GM19455 (cell line): ENCODE measurements around the gene FAM241B.

Experiments
- ATAC-seq: cut with Tn5 transposase; IDR thresholded peaks from one replicate; pipeline ENCODE4 v1.9.1; 2021; ENCODE audit not compliant: unreplicated experiment

FAM241B gene

DNA sequence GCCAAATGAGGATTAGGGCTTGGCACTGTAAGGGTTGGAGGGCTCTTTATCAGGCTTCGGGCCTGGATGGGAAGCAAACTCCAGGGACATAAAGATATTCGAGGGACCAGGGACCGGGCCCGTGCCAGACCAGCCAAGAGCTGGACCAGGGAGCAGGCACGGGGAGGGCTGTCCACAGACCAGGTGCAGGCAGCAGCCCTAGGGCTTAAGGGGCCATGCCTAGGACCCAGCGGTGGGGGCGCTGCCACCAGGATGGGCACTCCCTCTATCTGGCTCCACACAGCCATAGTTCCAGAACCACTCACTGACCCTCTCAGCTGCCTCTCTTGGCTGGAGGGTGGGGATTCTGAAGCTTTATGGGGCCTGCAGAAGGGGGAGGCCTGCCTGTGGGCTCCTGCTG lies 32.9 kb downstream of the FAM241B start:
- no peak for ATAC-seq

DNA sequence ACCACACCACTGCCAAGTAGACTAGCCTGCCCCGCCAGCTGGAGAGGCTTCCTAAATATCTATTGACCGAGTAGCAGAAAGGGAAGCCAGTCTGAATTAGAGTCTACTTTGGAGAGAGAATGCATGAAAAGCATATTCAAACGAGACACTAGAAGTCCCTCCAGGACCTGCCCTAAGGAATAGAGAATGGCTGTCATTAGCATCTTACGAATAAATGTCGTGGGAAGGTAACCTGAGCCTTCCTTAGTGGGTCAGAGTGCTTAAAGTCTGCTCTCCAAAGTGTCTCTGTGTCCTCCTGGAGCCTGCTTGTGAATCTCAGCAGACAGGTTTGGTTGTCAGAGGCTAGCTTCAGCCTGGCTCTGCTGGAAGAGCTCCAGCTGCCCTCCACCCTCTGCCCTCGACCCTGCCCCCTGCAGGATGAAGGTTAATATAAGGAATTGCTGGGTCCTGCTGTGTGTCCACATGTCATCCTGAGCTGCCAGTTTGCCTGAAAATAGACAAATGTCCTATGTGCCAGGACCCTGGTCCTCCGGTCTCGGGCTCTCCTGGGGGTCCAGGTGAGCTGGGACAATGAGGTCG lies 33.4 kb downstream of the FAM241B start:
- ATAC-seq, result no peak

DNA sequence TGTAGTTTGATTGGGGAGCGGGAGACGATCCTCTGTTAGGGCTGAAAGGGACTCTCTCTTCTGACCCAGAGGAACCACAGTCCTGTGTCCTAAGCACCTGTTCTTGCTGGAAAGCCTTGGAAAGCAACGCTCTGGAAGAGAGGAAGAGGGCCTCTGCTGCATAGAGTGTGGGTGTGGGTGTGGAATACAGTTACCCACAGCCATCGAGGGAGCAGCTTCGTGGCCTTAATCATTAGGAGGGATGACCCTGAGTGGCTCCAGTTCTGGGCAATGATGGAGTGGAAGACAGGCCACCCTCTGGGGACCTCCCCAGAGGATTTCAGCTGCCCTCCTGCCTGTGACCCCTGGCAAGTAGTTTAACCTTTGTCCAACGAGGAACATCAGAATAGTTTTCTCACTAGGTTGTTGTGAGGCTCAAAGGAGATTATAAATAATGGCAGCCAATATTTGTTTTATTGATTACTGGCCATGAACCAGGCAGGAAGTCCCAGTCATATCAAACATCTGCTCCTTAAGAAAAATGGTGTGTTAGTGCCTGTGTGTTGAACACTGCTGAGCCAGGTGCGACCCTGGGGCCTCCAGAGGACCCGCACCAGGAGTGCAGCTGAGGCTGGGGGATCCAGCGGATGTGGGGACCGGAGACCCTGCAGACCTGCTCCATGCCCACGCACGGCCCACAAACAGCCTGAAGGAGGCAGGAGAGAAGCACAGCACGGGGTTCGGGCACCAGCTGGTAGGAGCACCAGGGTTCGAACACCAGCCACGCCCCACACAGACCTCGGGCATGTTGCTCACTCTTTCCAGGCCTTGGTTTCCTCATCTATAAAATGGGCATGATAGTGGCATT lies 35.6 kb downstream of the FAM241B start:
- ATAC-seq, result no peak

DNA sequence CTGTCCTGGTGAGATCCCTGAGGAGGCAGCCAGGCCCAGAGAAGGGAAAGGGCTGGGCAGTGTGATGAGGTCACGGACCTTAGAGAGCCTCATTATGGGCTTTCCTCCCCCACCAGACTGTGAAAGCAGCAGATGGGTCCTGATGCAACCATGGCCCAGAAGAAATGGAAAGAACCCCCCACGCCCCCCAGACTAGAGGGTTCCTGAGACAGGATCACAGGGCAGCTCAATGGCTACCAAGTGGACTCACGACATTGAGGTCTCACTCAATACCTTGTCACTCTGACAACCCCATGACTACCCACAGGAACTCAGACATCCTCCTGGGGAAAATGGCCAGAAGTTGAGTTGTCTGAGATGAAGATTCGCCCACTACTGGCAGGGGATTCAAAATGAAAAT lies 36.7 kb downstream of the FAM241B start:
- no peak for ATAC-seq

DNA sequence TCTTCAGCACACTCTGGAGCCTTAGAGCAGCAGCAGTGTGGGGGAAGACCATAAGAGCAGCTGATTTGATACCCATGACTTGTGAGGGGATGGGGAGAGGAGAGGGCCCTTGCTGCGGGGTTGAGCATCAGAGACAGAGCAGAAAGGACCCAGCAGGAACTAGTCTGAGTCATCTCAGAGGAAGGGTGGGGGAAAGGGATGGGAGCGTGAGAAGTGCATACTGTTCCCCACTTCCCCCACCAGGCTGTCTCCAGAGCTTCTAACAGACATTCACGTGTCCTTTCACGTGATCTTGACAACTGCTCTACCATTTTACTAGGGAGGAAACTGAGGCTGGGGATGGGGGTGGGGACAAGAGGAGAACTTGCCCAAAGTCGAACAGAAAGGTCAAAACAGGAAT lies 38.7 kb downstream of the FAM241B start:
- ATAC-seq, result no peak

DNA sequence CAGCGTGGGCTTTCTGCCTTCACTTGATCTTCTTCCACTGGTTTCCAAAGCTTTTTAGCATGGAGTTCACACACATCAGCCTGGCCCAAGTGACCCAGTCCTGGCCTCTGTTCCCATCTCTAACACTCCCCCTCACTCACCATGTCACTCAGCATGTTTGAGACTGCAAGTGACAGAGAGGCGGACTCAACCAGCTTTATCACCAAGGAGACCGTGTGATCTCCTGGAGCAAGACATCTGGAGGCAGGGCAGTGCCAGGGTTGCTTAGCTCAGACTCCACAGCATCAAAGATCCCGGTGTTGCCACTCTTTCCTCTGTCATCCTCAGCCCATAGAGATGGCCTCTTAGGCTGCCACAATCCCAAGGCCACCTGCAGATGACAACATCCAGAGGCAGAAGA lies 39.4 kb downstream of the FAM241B start:
- ATAC-seq, result no peak

DNA sequence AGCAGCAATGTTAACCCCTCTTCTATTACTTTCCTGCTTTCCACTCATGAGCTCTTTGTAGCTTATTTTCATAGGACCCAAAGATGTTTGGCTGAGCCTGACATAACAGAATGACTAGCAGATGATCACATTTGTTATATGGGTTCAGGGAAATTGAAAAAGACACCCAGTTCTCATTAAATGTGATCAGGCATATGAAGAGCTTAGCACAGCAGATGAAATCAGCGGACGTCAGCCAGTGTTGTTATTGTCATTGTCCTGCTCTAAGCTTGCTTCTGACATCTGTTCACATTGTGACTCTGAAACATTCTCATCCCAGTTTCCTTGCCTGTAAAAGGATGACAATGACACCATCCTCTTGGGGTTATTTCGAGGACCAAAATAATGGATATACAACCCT lies 43.5 kb downstream of the FAM241B start:
- ATAC-seq, result no peak

DNA sequence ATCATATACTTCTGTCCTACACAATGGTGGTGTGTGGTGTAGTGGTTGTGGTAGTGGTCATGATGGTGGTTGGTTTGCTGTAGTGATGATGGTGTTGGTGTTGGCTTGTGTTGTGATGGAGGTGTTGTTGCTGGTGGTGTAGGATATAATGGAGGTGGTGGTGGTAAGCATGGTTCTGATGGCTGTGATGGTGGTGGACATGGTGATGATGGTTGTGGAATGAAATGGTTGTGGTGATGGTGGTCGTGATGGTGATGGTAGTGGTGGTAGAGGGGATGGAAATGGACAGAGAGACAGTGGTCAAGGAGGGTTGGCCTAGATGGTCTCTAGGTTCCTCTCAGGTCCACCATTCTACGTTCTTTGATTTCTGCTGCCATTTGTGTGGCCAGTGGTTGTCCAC lies 44.7 kb downstream of the FAM241B start:
- ATAC-seq, result no peak

DNA sequence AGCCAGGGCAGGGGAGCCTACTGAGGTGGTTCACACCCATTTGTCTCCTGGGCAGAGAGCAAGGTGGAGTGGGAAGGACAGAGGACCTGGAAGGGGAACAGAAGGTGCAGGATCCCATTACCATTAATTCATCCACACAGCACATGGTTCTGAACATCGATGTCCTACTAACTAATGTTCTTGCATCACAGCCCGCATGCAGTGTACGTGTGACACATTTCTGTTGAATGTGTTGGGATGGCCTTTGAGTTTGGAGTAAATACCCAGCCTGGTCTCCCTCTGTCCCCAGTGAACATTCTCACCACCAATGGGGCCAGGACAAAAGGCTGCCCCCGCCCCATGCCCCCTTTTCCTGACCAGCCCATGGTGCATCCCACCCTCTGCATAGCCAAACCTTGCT lies 46.3 kb downstream of the FAM241B start:
- ATAC-seq, result no peak

DNA sequence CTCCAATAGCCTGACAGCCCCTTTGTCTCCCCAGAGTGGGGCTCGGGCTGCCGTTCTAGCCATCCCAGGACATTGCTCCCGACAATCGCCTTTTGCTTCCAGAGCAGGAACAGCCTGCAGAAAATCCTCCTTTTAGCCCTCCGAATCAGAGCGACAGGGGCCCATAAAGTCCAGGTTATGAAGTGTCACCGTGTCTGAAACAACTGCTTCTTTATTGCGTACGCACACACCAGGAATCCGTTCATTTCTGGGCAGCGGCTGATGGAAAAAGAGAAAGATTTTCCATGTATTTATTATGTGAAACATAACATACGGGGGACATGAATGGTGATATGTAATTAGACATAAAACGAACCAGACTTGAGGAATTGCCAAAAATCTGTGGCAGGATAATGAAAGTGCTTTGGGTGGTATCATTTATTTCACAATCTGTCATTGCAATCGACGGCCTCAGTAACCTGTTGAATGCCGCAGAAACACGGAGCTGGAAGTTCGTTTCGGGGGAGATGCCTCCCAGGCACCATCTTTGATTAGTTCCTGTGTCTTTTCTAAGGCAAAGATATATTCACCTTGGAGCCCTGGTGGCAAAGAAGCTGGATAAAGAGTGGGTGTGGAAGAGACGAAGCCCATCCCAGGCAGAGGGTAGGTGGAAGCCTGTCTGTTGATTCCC lies 48.1 kb downstream of the FAM241B start:
- ATAC-seq, result no peak

DNA sequence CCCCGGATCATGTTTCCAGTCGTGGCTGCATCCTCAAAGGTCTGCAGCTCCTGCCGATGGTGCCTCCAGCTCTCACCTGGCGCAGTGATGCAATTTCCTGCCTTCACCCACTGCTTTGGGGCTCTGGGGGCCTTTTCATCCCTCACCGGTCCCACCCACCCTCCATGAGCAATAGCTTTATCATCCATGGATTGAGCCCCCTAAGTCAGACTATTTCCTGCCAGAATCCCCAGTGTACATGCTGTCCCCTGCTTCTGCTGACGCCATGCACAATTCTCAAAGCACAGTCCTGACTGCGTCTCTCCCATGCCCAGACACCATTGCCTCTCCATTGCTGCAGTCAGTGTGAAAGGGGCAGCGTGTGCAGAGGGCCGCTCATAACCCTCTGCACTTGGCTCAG lies 49.7 kb downstream of the FAM241B start:
- ATAC-seq, result no peak

DNA sequence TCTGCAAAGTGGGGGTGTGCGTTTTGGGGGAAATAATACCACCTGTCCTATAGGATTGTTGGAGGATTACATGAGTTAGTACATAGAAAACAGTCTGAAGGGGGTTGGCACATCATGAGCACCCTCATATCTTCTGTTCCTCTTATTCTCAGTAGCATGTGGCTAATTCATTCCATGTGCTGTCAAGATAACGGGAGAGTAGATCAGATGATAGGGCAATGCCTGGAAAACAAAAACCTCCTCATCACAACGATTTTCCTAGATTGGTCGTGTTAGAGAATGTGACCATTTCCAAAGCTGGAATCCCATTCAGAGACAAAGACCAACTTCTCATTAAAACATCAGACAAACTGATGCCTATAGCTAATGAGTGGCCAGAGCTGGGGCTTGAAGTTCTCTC lies 50.6 kb downstream of the FAM241B start:
- ATAC-seq, result no peak

DNA sequence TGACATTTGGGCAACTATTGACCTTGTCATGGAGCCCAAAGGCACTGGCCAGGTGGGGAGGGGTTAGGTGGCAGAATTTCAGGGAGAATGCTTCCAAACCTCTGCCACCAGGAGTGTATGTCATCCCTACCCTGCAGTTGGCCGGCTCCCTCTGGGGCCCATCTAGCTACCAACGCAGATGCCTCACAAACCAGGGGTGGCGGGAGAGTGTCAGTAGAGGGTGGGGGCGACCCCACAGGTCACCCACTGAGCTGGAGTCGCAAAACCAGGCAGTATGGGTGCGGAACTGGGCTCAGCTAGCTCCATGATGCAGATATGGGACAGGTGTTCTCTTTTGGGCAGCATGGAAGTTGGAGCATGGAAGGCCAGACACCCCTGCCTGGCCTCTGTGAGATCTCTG lies 51.4 kb downstream of the FAM241B start:
- no peak for ATAC-seq

DNA sequence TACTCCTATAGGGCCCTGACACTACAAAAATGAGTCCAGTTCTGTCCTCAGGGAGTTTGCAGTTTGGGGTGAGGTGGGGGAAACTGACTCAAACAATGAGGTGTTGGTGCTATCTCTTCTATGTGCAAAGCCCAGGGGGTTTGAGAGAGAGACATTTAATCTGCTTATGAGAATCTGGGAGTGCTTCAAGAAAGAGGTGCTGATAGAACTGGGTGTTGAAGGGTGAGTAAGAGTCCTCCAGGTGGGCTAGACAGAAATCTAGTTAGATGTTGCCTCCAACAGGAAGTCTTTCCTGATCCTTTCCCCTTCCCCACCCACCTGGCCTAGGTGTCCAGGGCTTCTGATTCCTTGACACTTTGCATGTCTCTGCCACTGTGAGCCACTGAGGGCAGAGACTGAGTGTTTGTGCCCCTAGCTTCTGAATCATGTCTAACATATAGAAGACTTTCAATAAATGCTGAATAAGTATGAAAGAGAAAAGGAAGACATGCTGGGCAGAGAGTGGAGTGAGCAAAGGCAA lies 53.0 kb downstream of the FAM241B start:
- no peak for ATAC-seq
